Right lobe of liver (tissue), 6 donors: ENCODE measurements around the gene PDLIM5. TPM values are rescaled to one million over a fixed set of nuclear protein-coding genes. Genes with fewer than 3 reads are reported as not detected.
A peak's percentile ranks its signal among the peaks of the same experiment; 100 is the strongest.

Source experiments
- ATAC-seq, 4 donors: fragments of 200-7000 bp; cut with Tn5 transposase; one replicate each; pipeline ENCODE4 v1.9.1; 2020; ENCODE audit warnings: mild to moderate bottlenecking in 4 of 4, moderate library complexity in 4 of 4
- DNase-seq, 3 donors: peaks; one replicate each; pipeline ENCODE4 v3.0.0-alpha.2; 2020
- H3K27ac ChIP-seq, 3 donors: fragments of 200-600 bp; one replicate each; pipeline ENCODE4 v1.8.0; 2022
- H3K27me3 ChIP-seq, 2 donors: fragments of 200-600 bp; one replicate each; pipeline ENCODE4 v1.8.0; 2022
- H3K36me3 ChIP-seq, 4 donors: fragments of 200-600 bp; sonication (generic) in 1 of 4; one replicate each; pipeline versions ENCODE4 v1.5.1 to v1.8.0; 2017 to 2022; ENCODE audit warnings: control low read depth in 1 of 4
- H3K4me1 ChIP-seq, 4 donors: fragments of 200-600 bp; sonication (generic) in 1 of 4; one replicate each; pipeline versions ENCODE4 v1.5.1 to v1.8.0; 2017 to 2022; ENCODE audit warnings: control low read depth in 1 of 4
- H3K4me3 ChIP-seq, 3 donors: fragments of 200-600 bp; one replicate each; pipeline ENCODE4 v1.8.0; 2022
- H3K9me3 ChIP-seq, 4 donors: fragments of 200-600 bp; sonication (generic) in 1 of 4; one replicate each; pipeline versions ENCODE4 v1.5.1 to v1.8.0; 2017 to 2022; ENCODE audit warnings: control low read depth in 1 of 4
- POLR2A ChIP-seq: fragments of 450-650 bp; IDR thresholded peaks from one replicate; pipeline ENCODE4 v1.6.1; 2017; ENCODE audit warnings: antibody characterized with exemption, mild to moderate bottlenecking
- WGBS: methylation state at CpG from one replicate; pipeline ENCODE4 v1.1.6; 2018; ENCODE audit warnings: low coverage, low lambda C conversion rate; ENCODE audit not compliant: insufficient coverage; ENCODE audit errors: missing lambda C conversion rate; 5-methylcytosine and 5-hydroxymethylcytosine counted together
- intact Hi-C, 2 donors: fragments of 100-400 bp; cut with DNase I; formaldehyde crosslinking; loops; one replicate each; pipeline versions ENCODE4 v1.11.2 to v1.14.1; 2022
- total RNA-seq, 6 experiments: library from RNA; depleted of rRNA in 2 of 6; stranded (reverse); fragments of >200 nt in 2 of 6; fragmentation: NEBNext Ultra II Directional in 3 of 6; extraction: Animal tissue kit (Norgen Biotek cat#: 25700) in 3 of 6; gene quantifications; one replicate each; pipeline versions ENCODE4 v1.1.0 to v1.2.4, GENCODE V29; 2016 to 2023
- TF ChIP-seq, protein P1 (sequence below), 4 donors: fragments of 200-600 bp in 3 of 4; fragments of 450-650 bp in 1 of 4; IDR thresholded peaks; one replicate each; pipeline versions ENCODE4 v1.5.1 to v1.8.0; 2016 to 2022; ENCODE audit warnings: antibody characterized with exemption in 4 of 4, mild to moderate bottlenecking in 2 of 4
- donor health status: DM: no; HTN: yes; CAD: no.
- donor health status: DM: no; HTN: no; CAD: no.
- donor health status: DM: no; HTN: no; CAD: no.
- donor health status: DM: no; HTN: yes; CAD: no.
- donor health status: DM: no; HTN: yes; CAD: no.

The PDLIM5 gene
- total RNA-seq, 6 experiments from 2014 or later, result 71.9 to 135 (median 101) TPM

DNA sequence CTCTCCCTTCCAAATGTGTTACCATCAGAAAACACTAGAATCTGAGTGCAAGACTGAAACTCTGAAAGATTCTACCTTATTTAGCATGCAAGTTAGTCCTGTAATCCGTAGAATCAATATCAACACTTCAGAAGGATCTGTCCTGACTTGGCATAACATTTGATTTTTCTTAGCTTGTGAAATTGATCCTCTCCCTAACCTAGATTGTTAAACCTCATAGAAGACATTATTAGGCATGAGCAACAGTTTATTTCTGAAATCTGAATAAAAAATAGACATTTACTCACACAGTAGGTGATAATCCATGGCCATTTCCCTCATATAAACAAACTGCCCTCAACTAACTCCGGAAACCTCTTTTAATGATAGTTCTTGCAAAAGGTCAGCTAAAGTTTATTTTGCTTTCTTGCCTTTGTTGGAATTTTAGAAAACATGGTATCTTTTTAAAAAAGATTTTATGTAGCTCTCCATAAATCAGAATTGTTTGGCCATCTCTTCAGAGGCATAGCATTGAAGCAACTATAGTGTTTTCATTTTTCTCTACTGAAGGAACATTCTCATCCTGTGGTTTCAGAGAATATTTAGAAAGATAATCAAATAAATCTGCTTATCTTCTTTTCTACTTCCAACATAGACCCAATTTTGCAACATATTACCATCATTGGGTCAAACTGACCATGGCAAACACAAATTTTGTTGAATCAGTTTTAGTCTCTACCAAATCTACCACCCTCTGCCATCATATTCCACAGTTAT is 38.5 kb upstream of the PDLIM5 start:
- no peak overlapping the region for H3K4me3 ChIP-seq
- ATAC-seq, result peak; percentile 11 to 14 (median 12)
- peak overlapping the region; percentile 14 to 80 (median 71) for H3K27ac ChIP-seq
- H3K36me3 ChIP-seq, result no peaks in the 10 kb centered on the region
- H3K9me3 ChIP-seq, result no peaks in the 10 kb centered on the region
- intact Hi-C loops, result no loop called here
- 15% methylated on average over 2 of the region's 2 CpGs for WGBS
- peaks cover 0 to 48% (median 8%) of the 10 kb centered on the region in 4 donors for H3K4me1 ChIP-seq
- no peaks in the 10 kb centered on the region for H3K27me3 ChIP-seq
- DNase-seq, result no peak
- no peak for TF ChIP-seq POLR2A
- TF ChIP-seq, protein P1, sequence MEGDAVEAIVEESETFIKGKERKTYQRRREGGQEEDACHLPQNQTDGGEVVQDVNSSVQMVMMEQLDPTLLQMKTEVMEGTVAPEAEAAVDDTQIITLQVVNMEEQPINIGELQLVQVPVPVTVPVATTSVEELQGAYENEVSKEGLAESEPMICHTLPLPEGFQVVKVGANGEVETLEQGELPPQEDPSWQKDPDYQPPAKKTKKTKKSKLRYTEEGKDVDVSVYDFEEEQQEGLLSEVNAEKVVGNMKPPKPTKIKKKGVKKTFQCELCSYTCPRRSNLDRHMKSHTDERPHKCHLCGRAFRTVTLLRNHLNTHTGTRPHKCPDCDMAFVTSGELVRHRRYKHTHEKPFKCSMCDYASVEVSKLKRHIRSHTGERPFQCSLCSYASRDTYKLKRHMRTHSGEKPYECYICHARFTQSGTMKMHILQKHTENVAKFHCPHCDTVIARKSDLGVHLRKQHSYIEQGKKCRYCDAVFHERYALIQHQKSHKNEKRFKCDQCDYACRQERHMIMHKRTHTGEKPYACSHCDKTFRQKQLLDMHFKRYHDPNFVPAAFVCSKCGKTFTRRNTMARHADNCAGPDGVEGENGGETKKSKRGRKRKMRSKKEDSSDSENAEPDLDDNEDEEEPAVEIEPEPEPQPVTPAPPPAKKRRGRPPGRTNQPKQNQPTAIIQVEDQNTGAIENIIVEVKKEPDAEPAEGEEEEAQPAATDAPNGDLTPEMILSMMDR (IDR thresholded peaks at IDR 0.05), result no peak

GRCh38 chr4:94414907-94415306 is 36.8 kb upstream of the PDLIM5 start:
- peaks cover 0 to 48% (median 8%) of the 10 kb centered on the region in 4 donors for H3K4me1 ChIP-seq
- DNase-seq (no peak), ATAC-seq (no peak)
- H3K27me3 ChIP-seq, result no peaks in the 10 kb centered on the region
- no peaks in the 10 kb centered on the region for H3K36me3 ChIP-seq
- H3K9me3 ChIP-seq, result no peaks in the 10 kb centered on the region
- H3K27ac ChIP-seq, result peak overlapping the region in 1 of 3 donors; percentile 17
- H3K4me3 ChIP-seq, result no peak overlapping the region
- 90% methylated on average over 1 of the region's 1 CpG for WGBS
- intact Hi-C loops, result no loop called here
- TF ChIP-seq POLR2A, result no peak
- TF ChIP-seq, protein P1 (IDR thresholded peaks at IDR 0.05), result no peak

GRCh38 chr4:94415448-94415847 is 36.3 kb upstream of the PDLIM5 start:
- Histone ChIP-seq H3K4me3 (no peak overlapping the region), H3K36me3 (no peaks in the 10 kb centered on the region), H3K4me1 (peaks cover 0 to 45% (median 6%) of the 10 kb centered on the region in 4 donors), H3K27me3 (no peaks in the 10 kb centered on the region), H3K9me3 (no peaks in the 10 kb centered on the region), H3K27ac (peak overlapping the region in 1 of 3 donors; percentile 17)
- intact Hi-C loops, result no loop called here
- no peak for TF ChIP-seq POLR2A
- TF ChIP-seq, protein P1 (IDR thresholded peaks at IDR 0.05), result no peak
- DNase-seq (no peak), ATAC-seq (no peak)
- 48% methylated on average over 3 of the region's 3 CpGs for WGBS

- H3K27me3 ChIP-seq, result no peaks in the 10 kb centered on the region
- ATAC-seq (no peak), DNase-seq (no peak)
- H3K27ac ChIP-seq, result no peak overlapping the region
- H3K36me3 ChIP-seq, result no peaks in the 10 kb centered on the region
- 94% methylated on average over 4 of the region's 4 CpGs for WGBS
- no peak overlapping the region for H3K4me3 ChIP-seq
- H3K9me3 ChIP-seq, result no peaks in the 10 kb centered on the region
- no peak for TF ChIP-seq POLR2A
- TF ChIP-seq, protein P1 (IDR thresholded peaks at IDR 0.05), result no peak
- peaks cover 0 to 40% (median 6%) of the 10 kb centered on the region in 4 donors for H3K4me1 ChIP-seq
- intact Hi-C loops, result no loop called here
Observed at GRCh38 chr4:94416335-94416734, 35.4 kb upstream of the PDLIM5 start.
